Measurements from ENCODE around the gene TAGLN.

TAGLN gene

DNA sequence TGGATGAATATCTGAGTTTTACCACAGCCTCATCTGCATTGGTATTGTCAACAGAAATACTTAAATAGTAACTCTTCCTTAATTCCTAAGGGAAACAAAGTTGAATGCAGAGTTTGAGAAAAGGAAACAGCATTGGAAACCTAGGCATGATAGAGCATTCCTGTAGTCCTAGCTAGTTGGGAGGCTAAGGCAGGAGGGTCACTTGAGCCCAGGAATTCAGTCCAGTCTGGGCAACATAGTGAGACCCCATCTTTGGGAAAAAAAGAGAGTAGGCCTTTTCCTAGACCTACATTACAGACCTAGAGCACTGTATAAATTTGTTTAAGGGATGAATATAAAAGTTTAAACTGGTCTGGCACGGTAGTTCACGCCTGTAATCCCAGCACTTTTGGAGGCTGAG is 41.7 kb upstream of the TAGLN start:
- Histone ChIP-seq H3K4me3 (ENCODE audit: low read length) (no peak overlapping the region), H3K9me2 (replicated peaks; ENCODE audit: control insufficient read depth, low read length) (no peaks in the 10 kb centered on the region), H3K36me3 (ENCODE audit: control insufficient read depth, low read length) (peaks cover 73% of the 10 kb centered on the region), H3K4me1 (ENCODE audit: control insufficient read depth, low read length) (0 out of 2 replicates have a peak, but pooled peaks cover 3% of the 10 kb centered on the region), H3K27me3 (ENCODE audit: control insufficient read depth, low read length) (no peaks in the 10 kb centered on the region), H3K27ac (ENCODE audit: low read depth, low read length) (no peak overlapping the region), H4K20me1 (ENCODE audit: control insufficient read depth, insufficient read depth, low read depth, low read length) (peaks cover 10% of the 10 kb centered on the region; the same call in 1 of the 2 replicates), H3F3A (ENCODE audit: control insufficient read depth, insufficient read depth) (peaks cover 6% of the 10 kb centered on the region), H3K79me2 (ENCODE audit: control insufficient read depth, low read length) (peaks cover 78% of the 10 kb centered on the region), H3K4me2 (ENCODE audit: low read length) (no peak overlapping the region), H3K9me3 (ENCODE audit: control insufficient read depth, insufficient read depth, low read length) (no peaks in the 10 kb centered on the region)
- no peak for TF ChIP-seq EZH2phosphoT487 (IDR thresholded peaks at IDR 0.05; ENCODE audit: borderline replicate concordance, low read length)
- TF ChIP-seq, protein P1, sequence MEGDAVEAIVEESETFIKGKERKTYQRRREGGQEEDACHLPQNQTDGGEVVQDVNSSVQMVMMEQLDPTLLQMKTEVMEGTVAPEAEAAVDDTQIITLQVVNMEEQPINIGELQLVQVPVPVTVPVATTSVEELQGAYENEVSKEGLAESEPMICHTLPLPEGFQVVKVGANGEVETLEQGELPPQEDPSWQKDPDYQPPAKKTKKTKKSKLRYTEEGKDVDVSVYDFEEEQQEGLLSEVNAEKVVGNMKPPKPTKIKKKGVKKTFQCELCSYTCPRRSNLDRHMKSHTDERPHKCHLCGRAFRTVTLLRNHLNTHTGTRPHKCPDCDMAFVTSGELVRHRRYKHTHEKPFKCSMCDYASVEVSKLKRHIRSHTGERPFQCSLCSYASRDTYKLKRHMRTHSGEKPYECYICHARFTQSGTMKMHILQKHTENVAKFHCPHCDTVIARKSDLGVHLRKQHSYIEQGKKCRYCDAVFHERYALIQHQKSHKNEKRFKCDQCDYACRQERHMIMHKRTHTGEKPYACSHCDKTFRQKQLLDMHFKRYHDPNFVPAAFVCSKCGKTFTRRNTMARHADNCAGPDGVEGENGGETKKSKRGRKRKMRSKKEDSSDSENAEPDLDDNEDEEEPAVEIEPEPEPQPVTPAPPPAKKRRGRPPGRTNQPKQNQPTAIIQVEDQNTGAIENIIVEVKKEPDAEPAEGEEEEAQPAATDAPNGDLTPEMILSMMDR (IDR thresholded peaks at IDR 0.05; ENCODE audit: low read depth, low read length, poor library complexity, severe bottlenecking), result no peak

DNA sequence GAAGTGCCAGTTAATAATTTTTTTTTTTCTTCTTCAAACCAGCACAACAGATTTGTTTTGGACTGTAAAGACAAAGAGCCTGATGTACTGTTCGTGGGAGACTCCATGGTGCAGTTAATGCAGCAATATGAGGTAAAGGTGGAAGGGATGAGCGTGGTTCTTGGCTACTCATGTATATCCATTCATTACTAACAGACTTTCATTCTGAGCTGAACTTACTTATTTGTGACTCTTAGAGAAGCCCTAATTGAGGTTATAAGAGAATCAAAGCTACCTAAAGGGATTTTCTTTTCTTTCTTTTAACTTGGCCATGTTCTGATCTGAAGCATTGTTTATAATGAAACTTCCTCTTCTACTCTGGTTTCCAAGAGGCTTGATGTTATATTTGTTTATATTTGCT is 39.3 kb upstream of the TAGLN start:
- Histone ChIP-seq H3K4me1 (ENCODE audit: control insufficient read depth, low read length) (0 out of 2 replicates have a peak, but pooled peaks cover 3% of the 10 kb centered on the region), H3K9me2 (replicated peaks; ENCODE audit: control insufficient read depth, low read length) (no peaks in the 10 kb centered on the region), H3K9me3 (ENCODE audit: control insufficient read depth, insufficient read depth, low read length) (no peaks in the 10 kb centered on the region), H3K79me2 (ENCODE audit: control insufficient read depth, low read length) (peaks cover 54% of the 10 kb centered on the region), H3K4me2 (ENCODE audit: low read length) (no peak overlapping the region), H3K36me3 (ENCODE audit: control insufficient read depth, low read length) (peaks cover 79% of the 10 kb centered on the region), H4K20me1 (ENCODE audit: control insufficient read depth, insufficient read depth, low read depth, low read length) (peaks cover 6% of the 10 kb centered on the region; the same call in 1 of the 2 replicates), H3K27ac (ENCODE audit: low read depth, low read length) (no peak overlapping the region), H3F3A (ENCODE audit: control insufficient read depth, insufficient read depth) (peaks cover 6% of the 10 kb centered on the region), H3K4me3 (ENCODE audit: low read length) (no peak overlapping the region), H3K27me3 (ENCODE audit: control insufficient read depth, low read length) (no peaks in the 10 kb centered on the region)
- TF ChIP-seq EZH2phosphoT487 (IDR thresholded peaks at IDR 0.05; ENCODE audit: borderline replicate concordance, low read length), result no peak
- TF ChIP-seq, protein P1 (IDR thresholded peaks at IDR 0.05; ENCODE audit: low read depth, low read length, poor library complexity, severe bottlenecking), result no peak

DNA sequence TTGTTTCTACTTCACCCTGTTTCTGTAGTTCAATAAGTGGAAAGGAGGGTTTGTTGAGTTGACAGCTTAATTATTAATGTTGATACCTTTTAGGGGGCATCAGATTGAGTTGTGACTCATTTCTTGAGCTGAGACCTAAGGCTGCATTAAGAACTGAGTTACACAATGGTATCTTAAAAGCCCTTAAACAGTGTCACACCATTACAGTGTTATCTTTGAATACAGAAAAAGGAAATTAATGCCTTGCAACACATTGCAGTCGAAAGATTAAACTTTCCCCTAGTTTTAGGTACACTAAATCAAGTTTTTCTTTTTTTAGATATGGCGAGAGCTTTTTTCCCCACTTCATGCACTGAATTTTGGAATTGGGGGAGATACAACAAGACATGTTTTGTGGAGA is 38.3 kb upstream of the TAGLN start:
- Histone ChIP-seq H3K9me2 (replicated peaks; ENCODE audit: control insufficient read depth, low read length) (no peaks in the 10 kb centered on the region), H3K4me1 (ENCODE audit: control insufficient read depth, low read length) (0 out of 2 replicates have a peak, but pooled peaks cover 1% of the 10 kb centered on the region), H4K20me1 (ENCODE audit: control insufficient read depth, insufficient read depth, low read depth, low read length) (peaks cover 4% of the 10 kb centered on the region; the same call in 1 of the 2 replicates), H3F3A (ENCODE audit: control insufficient read depth, insufficient read depth) (peaks cover 6% of the 10 kb centered on the region), H3K9me3 (ENCODE audit: control insufficient read depth, insufficient read depth, low read length) (no peaks in the 10 kb centered on the region), H3K4me3 (ENCODE audit: low read length) (no peak overlapping the region), H3K27me3 (ENCODE audit: control insufficient read depth, low read length) (no peaks in the 10 kb centered on the region), H3K36me3 (ENCODE audit: control insufficient read depth, low read length) (peaks cover 81% of the 10 kb centered on the region), H3K27ac (ENCODE audit: low read depth, low read length) (no peak overlapping the region), H3K79me2 (ENCODE audit: control insufficient read depth, low read length) (peaks cover 45% of the 10 kb centered on the region), H3K4me2 (ENCODE audit: low read length) (no peak overlapping the region)
- TF ChIP-seq, protein P1 (IDR thresholded peaks at IDR 0.05; ENCODE audit: low read depth, low read length, poor library complexity, severe bottlenecking), result no peak
- no peak for TF ChIP-seq EZH2phosphoT487 (IDR thresholded peaks at IDR 0.05; ENCODE audit: borderline replicate concordance, low read length)

All from DOHH2 (cell line).